ENCODE measurements around the gene OR1A1.

DNA sequence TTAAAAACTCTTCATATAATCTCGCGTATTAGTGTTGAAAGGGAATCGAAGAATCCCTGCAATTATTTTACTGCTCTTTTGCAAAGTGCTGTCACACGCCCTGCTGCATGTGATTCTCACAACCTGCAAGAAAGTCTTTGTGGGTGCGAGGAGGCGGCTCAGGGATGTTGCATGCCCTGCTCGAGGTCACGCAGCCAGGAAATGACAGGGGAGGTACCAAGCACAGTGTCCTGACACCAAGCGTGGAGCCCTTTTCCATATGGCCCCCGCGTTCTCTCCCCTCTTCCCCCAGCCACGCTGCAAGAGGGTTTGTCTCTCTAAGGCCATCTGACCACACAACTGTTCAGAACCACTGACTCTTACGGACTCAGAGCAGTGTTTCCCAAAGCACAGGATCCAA, 53.1 kb downstream of the OR1A1 start:
- TF ChIP-seq POLR2A (IDR thresholded peaks at IDR 0.05) = no peak
- TF ChIP-seq CTCF (IDR thresholded peaks at IDR 0.05) = no peak

Data from right lobe of liver (tissue), 4 donors.